Measurements from ENCODE around the gene PFKFB1. TPM values are rescaled to one million over a fixed set of nuclear protein-coding genes. Genes with fewer than 3 reads are reported as not detected.
A peak's percentile ranks its signal among the peaks of the same experiment; 100 is the strongest.

PFKFB1 gene
- total and polyA plus RNA-seq, 2 of the 13 experiments (the other 11 are each of a cell fraction or from before 2014, with no cell fraction given): 1.5 to 2.9 TPM

DNA sequence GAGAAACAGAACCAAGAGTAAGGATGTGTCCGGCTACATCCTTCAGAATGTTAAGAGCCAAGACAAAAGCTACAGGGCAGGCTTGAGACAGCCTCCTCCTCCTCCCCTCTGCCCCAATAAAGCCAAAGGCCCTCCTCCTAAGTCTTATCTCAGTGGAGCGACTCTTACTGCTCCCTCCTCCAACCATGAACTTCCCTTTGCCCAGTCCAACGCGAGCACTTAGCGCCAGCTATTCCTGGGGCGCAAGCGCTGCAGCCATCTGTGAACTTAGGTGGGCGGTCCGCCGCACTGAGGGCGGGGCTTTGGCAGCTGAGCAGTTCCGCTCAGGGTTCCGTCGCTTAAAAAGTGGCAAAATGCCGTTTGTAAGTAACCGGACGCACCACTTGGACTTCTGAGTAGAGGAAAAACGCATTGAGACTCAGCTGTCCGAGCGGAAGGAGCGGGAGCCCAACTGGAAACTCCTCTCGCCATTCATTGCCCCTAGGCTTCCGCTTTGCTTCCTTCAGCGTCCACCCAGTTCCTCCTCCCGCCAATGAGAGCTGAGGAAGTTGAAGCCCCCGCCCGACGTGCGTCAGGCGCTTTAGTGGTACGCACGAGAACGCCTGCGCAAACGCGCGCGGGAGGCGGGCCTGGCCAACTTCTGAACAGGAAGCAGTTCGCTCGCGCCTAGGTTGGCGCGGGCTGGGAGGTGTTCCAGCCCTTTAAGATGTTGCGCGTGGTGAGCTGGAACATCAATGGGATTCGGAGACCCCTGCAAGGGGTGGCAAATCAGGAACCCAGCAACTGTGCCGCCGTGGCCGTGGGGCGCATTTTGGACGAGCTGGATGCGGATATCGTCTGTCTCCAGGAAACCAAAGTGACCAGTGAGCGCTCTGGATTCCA is 6.0 kb upstream of the PFKFB1 start, which contains the start of gene APEX2 (continued):
- TF ChIP-seq, protein P1, sequence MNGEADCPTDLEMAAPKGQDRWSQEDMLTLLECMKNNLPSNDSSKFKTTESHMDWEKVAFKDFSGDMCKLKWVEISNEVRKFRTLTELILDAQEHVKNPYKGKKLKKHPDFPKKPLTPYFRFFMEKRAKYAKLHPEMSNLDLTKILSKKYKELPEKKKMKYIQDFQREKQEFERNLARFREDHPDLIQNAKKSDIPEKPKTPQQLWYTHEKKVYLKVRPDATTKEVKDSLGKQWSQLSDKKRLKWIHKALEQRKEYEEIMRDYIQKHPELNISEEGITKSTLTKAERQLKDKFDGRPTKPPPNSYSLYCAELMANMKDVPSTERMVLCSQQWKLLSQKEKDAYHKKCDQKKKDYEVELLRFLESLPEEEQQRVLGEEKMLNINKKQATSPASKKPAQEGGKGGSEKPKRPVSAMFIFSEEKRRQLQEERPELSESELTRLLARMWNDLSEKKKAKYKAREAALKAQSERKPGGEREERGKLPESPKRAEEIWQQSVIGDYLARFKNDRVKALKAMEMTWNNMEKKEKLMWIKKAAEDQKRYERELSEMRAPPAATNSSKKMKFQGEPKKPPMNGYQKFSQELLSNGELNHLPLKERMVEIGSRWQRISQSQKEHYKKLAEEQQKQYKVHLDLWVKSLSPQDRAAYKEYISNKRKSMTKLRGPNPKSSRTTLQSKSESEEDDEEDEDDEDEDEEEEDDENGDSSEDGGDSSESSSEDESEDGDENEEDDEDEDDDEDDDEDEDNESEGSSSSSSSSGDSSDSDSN (CRISPR knock-in tag; IDR thresholded peaks at IDR 0.05): 0 out of 2 replicates have a peak, but pooled peaks have one; percentile 36
- TF ChIP-seq MIER3 (CRISPR knock-in tag; IDR thresholded peaks at IDR 0.05; ENCODE audit: borderline replicate concordance) (peak; percentile 20; the same call in 1 of the 2 replicates), POLR2A (IDR thresholded peaks at IDR 0.05; ENCODE audit: insufficient read depth in 1 of 2, low read depth in 2 of 2, low read length in 2 of 2) (peak; percentile 73 to 78), SRSF4 (IDR thresholded peaks at IDR 0.05; ENCODE audit: low read depth, low read length, poor library complexity, severe bottlenecking) (no peak), SP4 (CRISPR knock-in tag; IDR thresholded peaks at IDR 0.05) (0 out of 2 replicates have a peak, but pooled peaks have one; percentile 40), TOE1 (CRISPR knock-in tag; IDR thresholded peaks at IDR 0.05) (no peak), ZNF605 (CRISPR knock-in tag; IDR thresholded peaks at IDR 0.05) (0 out of 2 replicates have a peak, but pooled peaks have one; percentile 28), ZKSCAN1 (IDR thresholded peaks at IDR 0.05; ENCODE audit: low read length) (no peak), TEAD3 (CRISPR knock-in tag; optimal IDR thresholded peaks at IDR 0.05; ENCODE audit: borderline replicate concordance) (peak; percentile 21), ZNF644 (CRISPR knock-in tag; IDR thresholded peaks at IDR 0.05; ENCODE audit: low read depth) (no peak), ZNF263 (CRISPR knock-in tag; IDR thresholded peaks at IDR 0.05) (no peak), GATAD1 (CRISPR knock-in tag; IDR thresholded peaks at IDR 0.05) (peak; percentile 81), TBX2 (CRISPR knock-in tag; IDR thresholded peaks at IDR 0.05; ENCODE audit: borderline replicate concordance) (peak; percentile 13; the same call in 1 of the 2 replicates), GABPB1 (CRISPR knock-in tag; IDR thresholded peaks at IDR 0.05) (peak; percentile 90), SKI (IDR thresholded peaks at IDR 0.05; ENCODE audit: partially characterized antibody) (no peak), NPAS2 (CRISPR knock-in tag; IDR thresholded peaks at IDR 0.05; ENCODE audit: borderline replicate concordance) (no peak), POLR2G (IDR thresholded peaks at IDR 0.05; ENCODE audit: low read depth, low read length) (peak; percentile 75), CREM (IDR thresholded peaks at IDR 0.05) (peak; percentile 67), CREM (CRISPR knock-in tag; IDR thresholded peaks at IDR 0.05) (no peak), KMT2A (CRISPR knock-in tag; IDR thresholded peaks at IDR 0.05) (no peak), RXRB (CRISPR knock-in tag; IDR thresholded peaks at IDR 0.05; ENCODE audit: borderline replicate concordance) (no peak), ZFP37 (CRISPR knock-in tag; IDR thresholded peaks at IDR 0.05; ENCODE audit: borderline replicate concordance) (no peak)
- TF ChIP-seq, protein P2, sequence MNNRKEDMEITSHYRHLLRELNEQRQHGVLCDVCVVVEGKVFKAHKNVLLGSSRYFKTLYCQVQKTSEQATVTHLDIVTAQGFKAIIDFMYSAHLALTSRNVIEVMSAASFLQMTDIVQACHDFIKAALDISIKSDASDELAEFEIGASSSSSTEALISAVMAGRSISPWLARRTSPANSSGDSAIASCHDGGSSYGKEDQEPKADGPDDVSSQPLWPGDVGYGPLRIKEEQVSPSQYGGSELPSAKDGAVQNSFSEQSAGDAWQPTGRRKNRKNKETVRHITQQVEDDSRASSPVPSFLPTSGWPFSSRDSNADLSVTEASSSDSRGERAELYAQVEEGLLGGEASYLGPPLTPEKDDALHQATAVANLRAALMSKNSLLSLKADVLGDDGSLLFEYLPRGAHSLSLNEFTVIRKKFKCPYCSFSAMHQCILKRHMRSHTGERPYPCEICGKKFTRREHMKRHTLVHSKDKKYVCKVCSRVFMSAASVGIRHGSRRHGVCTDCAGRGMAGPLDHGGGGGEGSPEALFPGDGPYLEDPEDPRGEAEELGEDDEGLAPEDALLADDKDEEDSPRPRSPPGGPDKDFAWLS (CRISPR knock-in tag; IDR thresholded peaks at IDR 0.05; ENCODE audit: borderline replicate concordance): no peak
- TF ChIP-seq, protein P3, sequence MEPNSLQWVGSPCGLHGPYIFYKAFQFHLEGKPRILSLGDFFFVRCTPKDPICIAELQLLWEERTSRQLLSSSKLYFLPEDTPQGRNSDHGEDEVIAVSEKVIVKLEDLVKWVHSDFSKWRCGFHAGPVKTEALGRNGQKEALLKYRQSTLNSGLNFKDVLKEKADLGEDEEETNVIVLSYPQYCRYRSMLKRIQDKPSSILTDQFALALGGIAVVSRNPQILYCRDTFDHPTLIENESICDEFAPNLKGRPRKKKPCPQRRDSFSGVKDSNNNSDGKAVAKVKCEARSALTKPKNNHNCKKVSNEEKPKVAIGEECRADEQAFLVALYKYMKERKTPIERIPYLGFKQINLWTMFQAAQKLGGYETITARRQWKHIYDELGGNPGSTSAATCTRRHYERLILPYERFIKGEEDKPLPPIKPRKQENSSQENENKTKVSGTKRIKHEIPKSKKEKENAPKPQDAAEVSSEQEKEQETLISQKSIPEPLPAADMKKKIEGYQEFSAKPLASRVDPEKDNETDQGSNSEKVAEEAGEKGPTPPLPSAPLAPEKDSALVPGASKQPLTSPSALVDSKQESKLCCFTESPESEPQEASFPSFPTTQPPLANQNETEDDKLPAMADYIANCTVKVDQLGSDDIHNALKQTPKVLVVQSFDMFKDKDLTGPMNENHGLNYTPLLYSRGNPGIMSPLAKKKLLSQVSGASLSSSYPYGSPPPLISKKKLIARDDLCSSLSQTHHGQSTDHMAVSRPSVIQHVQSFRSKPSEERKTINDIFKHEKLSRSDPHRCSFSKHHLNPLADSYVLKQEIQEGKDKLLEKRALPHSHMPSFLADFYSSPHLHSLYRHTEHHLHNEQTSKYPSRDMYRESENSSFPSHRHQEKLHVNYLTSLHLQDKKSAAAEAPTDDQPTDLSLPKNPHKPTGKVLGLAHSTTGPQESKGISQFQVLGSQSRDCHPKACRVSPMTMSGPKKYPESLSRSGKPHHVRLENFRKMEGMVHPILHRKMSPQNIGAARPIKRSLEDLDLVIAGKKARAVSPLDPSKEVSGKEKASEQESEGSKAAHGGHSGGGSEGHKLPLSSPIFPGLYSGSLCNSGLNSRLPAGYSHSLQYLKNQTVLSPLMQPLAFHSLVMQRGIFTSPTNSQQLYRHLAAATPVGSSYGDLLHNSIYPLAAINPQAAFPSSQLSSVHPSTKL (CRISPR knock-in tag; IDR thresholded peaks at IDR 0.05): no peak

All from HepG2 (cell line).